ENCODE results near the gene SLC32A1. TPM values are rescaled to one million over a fixed set of nuclear protein-coding genes. Genes with fewer than 3 reads are reported as not detected.

Gene SLC32A1
- total and polyA plus RNA-seq, 2 of the 13 experiments (the other 11 are each of a cell fraction or from before 2014, with no cell fraction given) = not detected

DNA sequence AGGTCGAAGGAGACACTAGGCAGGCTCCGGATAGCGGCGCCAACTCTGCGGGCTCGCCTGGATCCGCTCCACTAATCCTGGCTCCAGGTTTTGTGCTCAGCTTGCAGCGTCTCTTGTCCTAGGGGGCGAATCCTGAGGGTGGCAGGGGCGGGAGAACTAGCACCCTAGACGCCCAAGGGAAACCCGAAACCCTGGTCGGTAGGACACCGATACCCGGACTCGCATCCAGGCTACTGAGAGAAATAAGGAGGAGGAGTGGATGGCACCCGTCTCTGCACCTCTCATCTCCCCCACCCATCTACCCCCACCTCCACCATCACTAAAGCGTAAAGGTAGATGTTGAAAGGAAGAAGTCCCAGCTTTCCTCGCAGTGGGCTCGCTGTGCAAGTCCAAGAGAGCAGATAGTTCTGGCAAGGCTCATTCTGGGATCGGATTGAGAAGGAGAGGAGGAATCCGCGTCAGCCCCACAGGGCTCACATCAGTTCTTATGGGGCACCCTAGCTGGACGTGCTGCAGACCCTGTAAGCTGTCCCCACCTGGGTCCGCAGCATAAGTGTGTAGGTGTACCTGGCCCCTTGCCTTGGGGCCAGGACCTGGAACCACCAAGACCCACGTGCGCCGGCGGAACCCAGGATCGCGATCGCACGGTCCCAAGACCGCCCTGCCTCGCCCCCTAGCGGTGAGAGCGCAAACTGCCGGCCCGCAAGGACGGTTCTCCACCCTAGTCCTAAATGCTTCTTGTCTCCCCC, 6.9 kb downstream of the SLC32A1 start (continued):
- peak; percentile 33; the same call in 1 of the 2 replicates for TF ChIP-seq ARID5B (CRISPR knock-in tag; IDR thresholded peaks at IDR 0.05)
- TF ChIP-seq, protein P1, sequence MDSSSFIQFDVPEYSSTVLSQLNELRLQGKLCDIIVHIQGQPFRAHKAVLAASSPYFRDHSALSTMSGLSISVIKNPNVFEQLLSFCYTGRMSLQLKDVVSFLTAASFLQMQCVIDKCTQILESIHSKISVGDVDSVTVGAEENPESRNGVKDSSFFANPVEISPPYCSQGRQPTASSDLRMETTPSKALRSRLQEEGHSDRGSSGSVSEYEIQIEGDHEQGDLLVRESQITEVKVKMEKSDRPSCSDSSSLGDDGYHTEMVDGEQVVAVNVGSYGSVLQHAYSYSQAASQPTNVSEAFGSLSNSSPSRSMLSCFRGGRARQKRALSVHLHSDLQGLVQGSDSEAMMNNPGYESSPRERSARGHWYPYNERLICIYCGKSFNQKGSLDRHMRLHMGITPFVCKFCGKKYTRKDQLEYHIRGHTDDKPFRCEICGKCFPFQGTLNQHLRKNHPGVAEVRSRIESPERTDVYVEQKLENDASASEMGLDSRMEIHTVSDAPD (CRISPR knock-in tag; IDR thresholded peaks at IDR 0.05) = no peak
- TF ChIP-seq RBM22 (optimal IDR thresholded peaks at IDR 0.05; ENCODE audit: low read length) = no peak
- no peak for TF ChIP-seq MED1 (CRISPR knock-in tag; IDR thresholded peaks at IDR 0.05)
- TF ChIP-seq MBNL3 (CRISPR knock-in tag; conservative IDR thresholded peaks at IDR 0.05) = no peak
- TF ChIP-seq ZEB1 (IDR thresholded peaks at IDR 0.05; ENCODE audit: insufficient replicate concordance, low read depth) = no peak
- no peak for TF ChIP-seq SOX5 (CRISPR knock-in tag; IDR thresholded peaks at IDR 0.05; ENCODE audit: borderline replicate concordance)
- no peak for TF ChIP-seq ELK4 (CRISPR knock-in tag; IDR thresholded peaks at IDR 0.05; ENCODE audit: borderline replicate concordance)
- no peak for TF ChIP-seq EHMT2 (IDR thresholded peaks at IDR 0.05; ENCODE audit: borderline replicate concordance, low read depth, low read length)
- TF ChIP-seq RFX5 (IDR thresholded peaks at IDR 0.05; ENCODE audit: low read depth, low read length) = no peak
- peak; percentile 82; the same call in 1 of the 2 replicates for TF ChIP-seq MTF2 (CRISPR knock-in tag; IDR thresholded peaks at IDR 0.05; ENCODE audit: borderline replicate concordance)
- peak; percentile 43; the same call in 1 of the 2 replicates for TF ChIP-seq ZSCAN9 (CRISPR knock-in tag; IDR thresholded peaks at IDR 0.05; ENCODE audit: borderline replicate concordance)
- TF ChIP-seq DNMT3B (CRISPR knock-in tag; conservative IDR thresholded peaks at IDR 0.05) = 0 out of 2 replicates have a peak, but pooled peaks have one; percentile 55
- peak; percentile 48; the same call in 1 of the 2 replicates for TF ChIP-seq ZNF143 (CRISPR knock-in tag; IDR thresholded peaks at IDR 0.05)
- no peak for TF ChIP-seq HOXA9 (CRISPR knock-in tag; IDR thresholded peaks at IDR 0.05; ENCODE audit: borderline replicate concordance)
- TF ChIP-seq KAT7 (CRISPR knock-in tag; IDR thresholded peaks at IDR 0.05; ENCODE audit: borderline replicate concordance) = no peak
- TF ChIP-seq, protein P2, sequence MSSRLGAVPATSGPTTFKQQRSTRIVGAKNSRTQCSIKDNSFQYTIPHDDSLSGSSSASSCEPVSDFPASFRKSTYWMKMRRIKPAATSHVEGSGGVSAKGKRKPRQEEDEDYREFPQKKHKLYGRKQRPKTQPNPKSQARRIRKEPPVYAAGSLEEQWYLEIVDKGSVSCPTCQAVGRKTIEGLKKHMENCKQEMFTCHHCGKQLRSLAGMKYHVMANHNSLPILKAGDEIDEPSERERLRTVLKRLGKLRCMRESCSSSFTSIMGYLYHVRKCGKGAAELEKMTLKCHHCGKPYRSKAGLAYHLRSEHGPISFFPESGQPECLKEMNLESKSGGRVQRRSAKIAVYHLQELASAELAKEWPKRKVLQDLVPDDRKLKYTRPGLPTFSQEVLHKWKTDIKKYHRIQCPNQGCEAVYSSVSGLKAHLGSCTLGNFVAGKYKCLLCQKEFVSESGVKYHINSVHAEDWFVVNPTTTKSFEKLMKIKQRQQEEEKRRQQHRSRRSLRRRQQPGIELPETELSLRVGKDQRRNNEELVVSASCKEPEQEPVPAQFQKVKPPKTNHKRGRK (CRISPR knock-in tag; IDR thresholded peaks at IDR 0.05) = 0 out of 2 replicates have a peak, but pooled peaks have one; percentile 47
- no peak for TF ChIP-seq NAIF1 (CRISPR knock-in tag; IDR thresholded peaks at IDR 0.05; ENCODE audit: borderline replicate concordance)
